Tibial nerve (tissue), 4 donors: Measurements from ENCODE around the gene ADD2. TPM values are rescaled to one million over a fixed set of nuclear protein-coding genes. Genes with fewer than 3 reads are reported as not detected.
"Not testable (repeated sequence)": the region's sequence is repeated elsewhere in the genome, so short reads cannot be mapped to it uniquely, and the experiment has no call there.

ENCODE experiments used
- DNase-seq, 2 donors: peaks; one replicate each; pipeline ENCODE4 v3.0.0-alpha.2; 2019; ENCODE audit warnings: low spot score in 2 of 2
- H3K27ac ChIP-seq, 4 donors: fragments of 200-600 bp; sonication (generic) in 3 of 4; one replicate each; pipeline ENCODE4 v1.5.1; 2017 to 2019; ENCODE audit warnings: mild to moderate bottlenecking in 1 of 4
- H3K27me3 ChIP-seq, 2 donors: fragments of 200-600 bp; sonication (generic) in 1 of 2; one replicate each; pipeline versions ENCODE4 v1.5.1 to v1.6.0; 2017 to 2019
- H3K36me3 ChIP-seq, 3 donors: fragments of 200-600 bp; sonication (generic); one replicate each; pipeline ENCODE4 v1.5.1; 2018 to 2019
- H3K4me1 ChIP-seq, 4 donors: fragments of 200-600 bp; sonication (generic) in 3 of 4; one replicate each; pipeline ENCODE4 v1.5.1; 2017 to 2019
- H3K4me3 ChIP-seq, 4 donors: fragments of 200-600 bp; sonication (generic) in 3 of 4; one replicate each; pipeline ENCODE4 v1.5.1; 2017 to 2019; ENCODE audit warnings: mild to moderate bottlenecking in 1 of 4, moderate library complexity in 1 of 4
- H3K9me3 ChIP-seq, 4 donors: fragments of 200-600 bp; sonication (generic) in 3 of 4; one replicate each; pipeline ENCODE4 v1.5.1; 2017 to 2019
- EP300 ChIP-seq, 2 donors: sonication (generic); formaldehyde crosslinking; IDR thresholded peaks; one replicate each; pipeline ENCODE4 v1.6.1; 2017; ENCODE audit warnings: antibody characterized with exemption in 2 of 2, mild to moderate bottlenecking in 1 of 2
- POLR2A ChIP-seq, 2 donors: fragments of 450-650 bp; IDR thresholded peaks; one replicate each; pipeline ENCODE4 v1.6.1; 2017; ENCODE audit warnings: antibody characterized with exemption in 2 of 2, mild to moderate bottlenecking in 2 of 2, moderate library complexity in 2 of 2
- WGBS, 2 donors: methylation state at CpG; one replicate each; pipeline ENCODE4 v1.1.5; 2018; 5-methylcytosine and 5-hydroxymethylcytosine counted together
- total RNA-seq, 4 donors: library from RNA; depleted of rRNA; stranded (reverse); fragments of >200 nt; gene quantifications; one replicate each; pipeline ENCODE4 v1.1.0, GENCODE V29; 2016
- TF ChIP-seq, protein P1 (sequence below), 5 experiments: fragments of 200-600 bp in 3 of 5; fragments of 450-650 bp in 2 of 5; sonication (generic) in 3 of 5; IDR thresholded peaks; one replicate each; pipeline ENCODE4 v1.5.1; 2016 to 2019; ENCODE audit warnings: antibody characterized with exemption in 5 of 5, mild to moderate bottlenecking in 3 of 5, moderate library complexity in 2 of 5

The ADD2 gene
- total RNA-seq, 4 donors from 2014 or later, result 0.63 to 6.0 (median 3.2) TPM

DNA sequence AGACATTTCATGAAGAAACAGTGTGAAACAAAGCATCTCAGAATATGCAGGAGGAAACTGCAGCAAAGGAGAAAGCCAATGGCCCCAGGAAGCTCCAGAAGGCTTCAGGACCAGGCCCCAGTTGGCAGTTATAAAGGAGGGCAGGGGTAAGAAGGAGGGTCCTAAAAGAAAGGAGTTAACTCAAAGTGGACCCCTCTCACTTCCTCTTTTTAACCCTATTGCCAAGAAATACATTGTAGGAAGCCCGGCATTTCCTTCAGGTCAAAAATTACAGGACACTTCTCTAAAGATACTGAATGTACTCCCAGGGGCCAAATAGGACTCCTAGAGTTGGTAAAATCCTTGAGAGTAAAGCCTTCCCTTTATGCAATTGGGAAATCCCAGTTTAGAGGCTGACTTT lies 137.2 kb downstream of the ADD2 start:
- peaks cover 0 to 8% (median 0%) of the 10 kb centered on the region in 4 donors for H3K4me1 ChIP-seq
- no peaks in the 10 kb centered on the region for H3K27me3 ChIP-seq
- TF ChIP-seq, protein P1, sequence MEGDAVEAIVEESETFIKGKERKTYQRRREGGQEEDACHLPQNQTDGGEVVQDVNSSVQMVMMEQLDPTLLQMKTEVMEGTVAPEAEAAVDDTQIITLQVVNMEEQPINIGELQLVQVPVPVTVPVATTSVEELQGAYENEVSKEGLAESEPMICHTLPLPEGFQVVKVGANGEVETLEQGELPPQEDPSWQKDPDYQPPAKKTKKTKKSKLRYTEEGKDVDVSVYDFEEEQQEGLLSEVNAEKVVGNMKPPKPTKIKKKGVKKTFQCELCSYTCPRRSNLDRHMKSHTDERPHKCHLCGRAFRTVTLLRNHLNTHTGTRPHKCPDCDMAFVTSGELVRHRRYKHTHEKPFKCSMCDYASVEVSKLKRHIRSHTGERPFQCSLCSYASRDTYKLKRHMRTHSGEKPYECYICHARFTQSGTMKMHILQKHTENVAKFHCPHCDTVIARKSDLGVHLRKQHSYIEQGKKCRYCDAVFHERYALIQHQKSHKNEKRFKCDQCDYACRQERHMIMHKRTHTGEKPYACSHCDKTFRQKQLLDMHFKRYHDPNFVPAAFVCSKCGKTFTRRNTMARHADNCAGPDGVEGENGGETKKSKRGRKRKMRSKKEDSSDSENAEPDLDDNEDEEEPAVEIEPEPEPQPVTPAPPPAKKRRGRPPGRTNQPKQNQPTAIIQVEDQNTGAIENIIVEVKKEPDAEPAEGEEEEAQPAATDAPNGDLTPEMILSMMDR (IDR thresholded peaks at IDR 0.05), result no peak
- TF ChIP-seq EP300 (IDR thresholded peaks at IDR 0.05) (no peak), POLR2A (IDR thresholded peaks at IDR 0.05) (no peak)
- H3K9me3 ChIP-seq, result peaks cover 0 to 19% (median 1%) of the 10 kb centered on the region in 4 donors
- H3K27ac ChIP-seq, result no peak overlapping the region
- H3K36me3 ChIP-seq, result no peaks in the 10 kb centered on the region
- H3K4me3 ChIP-seq, result no peak overlapping the region
- no peak for DNase-seq
- WGBS, 2 donors, result 72 to 73% methylated on average over 1 of the region's 1 CpG

DNA sequence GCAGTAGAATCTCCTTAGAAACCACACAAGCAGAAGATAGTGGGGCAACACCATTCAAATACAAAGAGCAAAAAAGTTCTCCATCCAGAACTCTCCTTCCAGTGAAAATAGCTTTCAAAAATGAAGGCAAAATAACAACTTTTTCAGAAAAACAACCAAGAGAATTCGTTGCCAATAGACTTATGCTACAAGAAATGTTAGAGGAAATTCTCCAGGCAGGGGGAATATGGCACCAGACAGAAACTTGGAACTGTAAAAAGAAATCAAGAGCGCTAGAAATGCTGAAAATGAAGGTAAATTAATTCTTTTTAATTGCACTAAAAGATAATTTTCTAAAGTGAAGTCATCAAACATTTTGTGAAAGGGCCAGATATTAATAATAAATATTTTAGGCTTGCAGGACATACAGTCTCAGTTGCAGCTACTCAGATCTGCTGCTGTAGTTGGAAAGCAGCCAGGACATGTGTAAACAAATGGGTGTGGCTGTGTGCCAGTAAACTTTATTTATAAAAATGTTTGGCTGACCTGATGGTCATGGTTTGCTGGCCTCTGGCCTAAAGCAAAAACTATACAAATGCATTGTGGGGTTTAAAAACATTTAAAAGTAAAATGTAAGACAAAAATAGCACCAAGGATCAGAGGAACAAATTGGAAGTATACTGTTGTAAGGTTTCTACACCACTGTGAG lies 140.6 kb downstream of the ADD2 start:
- H3K4me3 ChIP-seq, result no peak overlapping the region
- TF ChIP-seq EP300 (IDR thresholded peaks at IDR 0.05) (no peak), POLR2A (IDR thresholded peaks at IDR 0.05) (no peak)
- TF ChIP-seq, protein P1 (IDR thresholded peaks at IDR 0.05), result no peak
- no peak for DNase-seq
- H3K9me3 ChIP-seq, result no peaks in the 10 kb centered on the region
- H3K27me3 ChIP-seq, result no peaks in the 10 kb centered on the region
- 45 to 46% methylated on average over 2 of the region's 2 CpGs for WGBS, 2 donors
- H3K27ac ChIP-seq, result no peak overlapping the region
- H3K4me1 ChIP-seq, result peaks cover 0 to 8% (median 0%) of the 10 kb centered on the region in 4 donors
- H3K36me3 ChIP-seq, result no peaks in the 10 kb centered on the region

DNA sequence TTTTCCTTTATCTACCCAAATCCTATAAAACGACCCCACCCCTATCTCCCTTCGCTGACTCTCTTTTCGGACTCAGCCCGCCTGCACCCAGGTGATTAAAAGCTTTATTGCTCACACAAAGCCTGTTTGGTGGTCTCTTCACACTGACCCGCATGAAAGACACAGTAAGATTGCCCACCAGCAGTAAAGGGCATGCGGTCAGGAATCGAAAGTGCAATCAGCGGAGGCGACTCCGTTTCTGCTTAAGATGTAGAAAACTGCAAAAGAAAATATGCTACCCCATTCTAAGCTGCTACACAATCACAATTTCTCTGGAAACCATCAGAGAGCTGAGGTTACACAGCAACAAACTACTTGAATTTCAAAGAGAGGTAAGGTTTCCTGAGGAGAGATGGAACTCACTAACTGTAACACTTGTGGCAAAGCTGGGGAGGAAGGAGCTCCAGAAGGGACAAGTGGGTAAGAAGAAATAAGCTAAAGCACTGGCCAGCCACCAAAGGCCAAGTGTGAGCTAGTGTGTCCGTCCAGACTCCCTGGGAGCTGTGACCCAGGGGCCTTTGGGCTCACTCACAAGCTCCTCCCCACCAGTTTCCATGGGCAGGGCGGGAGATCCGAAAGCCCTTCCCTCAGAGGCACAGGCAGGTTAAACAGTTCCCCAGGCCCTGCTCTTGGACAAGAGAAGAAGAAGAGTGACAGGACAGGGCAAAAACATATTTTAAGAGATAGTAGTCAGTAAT lies 141.6 kb downstream of the ADD2 start:
- WGBS, 2 donors, result 62 to 64% methylated on average over 13 of the region's 13 CpGs
- no peak overlapping the region for H3K27ac ChIP-seq

DNA sequence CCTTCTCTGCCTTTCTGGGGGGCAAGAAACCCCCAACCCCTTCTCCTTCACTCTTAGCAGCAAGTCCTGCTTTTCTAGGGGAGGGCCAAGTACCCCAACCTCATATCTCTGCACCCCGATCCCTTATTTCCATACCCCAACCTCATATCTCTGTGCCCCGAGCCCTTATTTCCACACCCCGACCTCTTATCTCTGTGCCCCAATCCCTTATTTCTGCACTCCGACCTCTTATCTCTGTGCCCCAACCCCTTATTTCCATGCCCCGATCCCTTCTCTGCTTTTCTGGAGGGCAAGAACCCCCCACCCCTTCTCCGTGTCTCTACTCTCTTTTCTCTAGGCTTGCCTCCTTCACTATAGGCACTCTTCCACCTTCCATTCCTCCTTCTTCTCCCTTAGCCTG lies 146.5 kb downstream of the ADD2 start:
- H3K4me3 ChIP-seq, H3K27me3 ChIP-seq, H3K9me3 ChIP-seq, DNase-seq, H3K4me1 ChIP-seq, H3K27ac ChIP-seq, H3K36me3 ChIP-seq: not testable (repeated sequence)
- 89 to 94% methylated on average over 6 of the region's 6 CpGs for WGBS, 2 donors

More for the DNA sequence above, 141.6 kb downstream of the ADD2 start:
- Histone ChIP-seq H3K9me3 (no peaks in the 10 kb centered on the region), H3K36me3 (no peaks in the 10 kb centered on the region), H3K4me3 (no peak overlapping the region), H3K4me1 (peaks cover 0 to 8% (median 0%) of the 10 kb centered on the region in 4 donors), H3K27me3 (no peaks in the 10 kb centered on the region)
- DNase-seq, result no peak
- TF ChIP-seq POLR2A (IDR thresholded peaks at IDR 0.05), result no peak
- no peak for TF ChIP-seq EP300 (IDR thresholded peaks at IDR 0.05)
- TF ChIP-seq, protein P1 (IDR thresholded peaks at IDR 0.05), result no peak

DNA sequence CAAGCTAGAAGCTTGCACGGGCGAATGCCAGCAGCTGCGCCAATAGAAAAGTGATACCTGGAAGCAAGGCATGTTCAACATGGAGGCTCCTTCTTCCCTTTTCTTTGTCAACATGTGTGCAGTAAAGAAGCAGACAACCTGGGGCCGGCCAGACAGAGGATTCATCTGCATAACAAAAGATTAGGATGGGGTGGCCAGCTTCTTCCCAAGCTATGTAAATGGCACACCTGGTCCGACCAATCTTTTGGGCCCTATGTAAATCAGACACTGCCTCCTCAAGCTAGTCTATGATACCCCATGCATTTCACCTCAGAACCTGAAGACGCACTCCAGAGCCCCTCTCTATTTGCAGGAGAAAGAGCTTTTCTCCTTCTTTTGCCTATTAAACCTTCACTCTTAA lies 148.0 kb downstream of the ADD2 start:
- Histone ChIP-seq H3K27me3 (no peaks in the 10 kb centered on the region), H3K4me1 (no peaks in the 10 kb centered on the region), H3K27ac (no peak overlapping the region), H3K4me3 (no peak overlapping the region), H3K9me3 (no peaks in the 10 kb centered on the region), H3K36me3 (no peaks in the 10 kb centered on the region)
- WGBS, 2 donors, result 80 to 84% methylated on average over 6 of the region's 6 CpGs
- TF ChIP-seq POLR2A (IDR thresholded peaks at IDR 0.05), result no peak
- TF ChIP-seq EP300 (IDR thresholded peaks at IDR 0.05), result no peak
- TF ChIP-seq, protein P1 (IDR thresholded peaks at IDR 0.05), result no peak
- no peak for DNase-seq
